Stimulated activated CD4-positive, alpha-beta T cell treated with anti-CD3 and anti-CD28 coated beads, Interleukin-2, amount 100 ng/mL, for 48 hours (primary cell): Measurements from ENCODE around the gene ADAM23.
A peak's percentile ranks its signal among the peaks of the same experiment; 100 is the strongest.

ENCODE experiments used
- DNase-seq, 2 donors: peaks; one replicate each; pipeline ENCODE4 v3.0.0-alpha.2; 2020

Gene ADAM23

GRCh38 chr2:206572725-206573124 is 129.4 kb downstream of the ADAM23 start:
- DNase-seq = no peak

GRCh38 chr2:206573793-206574192 is 130.5 kb downstream of the ADAM23 start:
- DNase-seq = no peak

- no peak for DNase-seq
Measured at GRCh38 chr2:206584323-206585116, 141.2 kb downstream of the ADAM23 start.

- DNase-seq = no peak
Measured at GRCh38 chr2:206585335-206585734, 142.0 kb downstream of the ADAM23 start.

GRCh38 chr2:206586609-206587008 is 143.3 kb downstream of the ADAM23 start:
- no peak for DNase-seq

- no peak for DNase-seq
Measured at GRCh38 chr2:206597717-206598218, 154.4 kb downstream of the ADAM23 start.

- no peak for DNase-seq
Measured at GRCh38 chr2:206603243-206603642, 159.9 kb downstream of the ADAM23 start.

GRCh38 chr2:206610451-206610850 is 167.1 kb downstream of the ADAM23 start:
- no peak for DNase-seq

- DNase-seq = no peak
Measured at GRCh38 chr2:206611191-206611590, 167.9 kb downstream of the ADAM23 start.

GRCh38 chr2:206611736-206612135 is 168.4 kb downstream of the ADAM23 start:
- no peak for DNase-seq

- no peak for DNase-seq
Measured at GRCh38 chr2:206614811-206615210, 171.5 kb downstream of the ADAM23 start.

- no peak for DNase-seq
Measured at GRCh38 chr2:206615417-206616089, 172.2 kb downstream of the ADAM23 start.

GRCh38 chr2:206616151-206616550 is 172.8 kb downstream of the ADAM23 start:
- no peak for DNase-seq

GRCh38 chr2:206619011-206619410 is 175.7 kb downstream of the ADAM23 start:
- no peak for DNase-seq

- DNase-seq = no peak
Measured at GRCh38 chr2:206626108-206626507, 182.8 kb downstream of the ADAM23 start.

- DNase-seq = no peak
Measured at GRCh38 chr2:206627632-206628031, 184.3 kb downstream of the ADAM23 start.

- DNase-seq = no peak
Measured at GRCh38 chr2:206631340-206631739, 188.0 kb downstream of the ADAM23 start.

GRCh38 chr2:206635015-206635414 is 191.7 kb downstream of the ADAM23 start:
- no peak for DNase-seq

GRCh38 chr2:206639636-206640035 is 196.3 kb downstream of the ADAM23 start:
- DNase-seq = no peak

GRCh38 chr2:206641226-206641625 is 197.9 kb downstream of the ADAM23 start:
- DNase-seq = no peak

GRCh38 chr2:206642075-206643025 is 199.0 kb downstream of the ADAM23 start, which contains the start of gene FAM237A:
Gene FAM237A (plus strand): TSS chr2:206642487. CDS start chr2:206644237, 1,750 bp downstream.
- peak; percentile 7 to 21 for DNase-seq

- DNase-seq = no peak
Measured at GRCh38 chr2:206647985-206648384, 204.7 kb downstream of the ADAM23 start.

- DNase-seq = no peak
Measured at GRCh38 chr2:206657087-206657486, 213.8 kb downstream of the ADAM23 start.
